ENCODE results near the gene ADGRL3.

ADGRL3 gene

GRCh38 chr4:61571761-61572559, 371.8 kb downstream of the ADGRL3 start:
- DNase-seq, result no peak

- DNase-seq, result no peak
Measured at GRCh38 chr4:61575796-61576195, 375.7 kb downstream of the ADGRL3 start.

- no peak for DNase-seq
Measured at GRCh38 chr4:61579786-61580185, 379.7 kb downstream of the ADGRL3 start.

GRCh38 chr4:61580721-61581377, 380.7 kb downstream of the ADGRL3 start:
- DNase-seq, result no peak

GRCh38 chr4:61583696-61584095, 383.6 kb downstream of the ADGRL3 start:
- no peak for DNase-seq

- no peak for DNase-seq
Measured at GRCh38 chr4:61588621-61589402, 388.7 kb downstream of the ADGRL3 start.

GRCh38 chr4:61590881-61591280, 390.8 kb downstream of the ADGRL3 start:
- DNase-seq, result no peak

- DNase-seq, result no peak
Measured at GRCh38 chr4:61596606-61597340, 396.6 kb downstream of the ADGRL3 start.

GRCh38 chr4:61603086-61603485, 403.0 kb downstream of the ADGRL3 start:
- no peak for DNase-seq

GRCh38 chr4:61604054-61604453, 403.9 kb downstream of the ADGRL3 start:
- DNase-seq, result no peak

GRCh38 chr4:61605984-61606383, 405.9 kb downstream of the ADGRL3 start:
- DNase-seq, result no peak

GRCh38 chr4:61614231-61614630, 414.1 kb downstream of the ADGRL3 start:
- DNase-seq, result no peak

GRCh38 chr4:61619528-61619927, 419.4 kb downstream of the ADGRL3 start:
- no peak for DNase-seq

GRCh38 chr4:61628282-61628681, 428.2 kb downstream of the ADGRL3 start:
- DNase-seq, result no peak

- no peak for DNase-seq
Measured at GRCh38 chr4:61628727-61629126, 428.6 kb downstream of the ADGRL3 start.

GRCh38 chr4:61630548-61630947, 430.4 kb downstream of the ADGRL3 start:
- no peak for DNase-seq

- no peak for DNase-seq
Measured at GRCh38 chr4:61638591-61638990, 438.5 kb downstream of the ADGRL3 start.

GRCh38 chr4:61646746-61647350, 446.7 kb downstream of the ADGRL3 start:
- peak in 1 of 2 experiments; percentile 0 for DNase-seq

- DNase-seq, result no peak
Measured at GRCh38 chr4:61648264-61648663, 448.1 kb downstream of the ADGRL3 start.

- DNase-seq, result no peak
Measured at GRCh38 chr4:61657016-61657415, 456.9 kb downstream of the ADGRL3 start.

- no peak for DNase-seq
Measured at GRCh38 chr4:61661960-61662359, 461.8 kb downstream of the ADGRL3 start.

GRCh38 chr4:61662362-61662761, 462.2 kb downstream of the ADGRL3 start:
- no peak for DNase-seq

GRCh38 chr4:61663310-61663709, 463.2 kb downstream of the ADGRL3 start:
- no peak for DNase-seq
